GM19240 (cell line): ENCODE data around the gene HPS5.
"Not testable (repeated sequence)": the region's sequence is repeated elsewhere in the genome, so short reads cannot be mapped to it uniquely, and the experiment has no call there.

Experiments
- DNase-seq: peaks from one replicate; pipeline ENCODE4 v3.0.0; 2011; ENCODE audit warnings: low spot score; ENCODE audit not compliant: insufficient read length

HPS5 gene

GRCh38 chr11:18271206-18271605 lies 50.7 kb downstream of the HPS5 start:
- DNase-seq: no peak

- DNase-seq: no peak
Observed at GRCh38 chr11:18270102-18270501, 51.8 kb downstream of the HPS5 start.

- not testable (repeated sequence) for DNase-seq
Observed at GRCh38 chr11:18269252-18269651, 52.7 kb downstream of the HPS5 start.

- not testable (repeated sequence) for DNase-seq
Observed at GRCh38 chr11:18267335-18268133, 54.4 kb downstream of the HPS5 start.

- DNase-seq: no peak
Observed at GRCh38 chr11:18265949-18266348, 56.0 kb downstream of the HPS5 start, which contains the start of gene SAA1. TSS of gene SAA1 (plus strand) at chr11:18266264. CDS start at chr11:18266888, 624 bp downstream.

GRCh38 chr11:18264677-18265555 lies 57.0 kb downstream of the HPS5 start:
- DNase-seq: no peak

- DNase-seq: no peak
Observed at GRCh38 chr11:18264035-18264434, 57.9 kb downstream of the HPS5 start.

- DNase-seq: not testable (repeated sequence)
Observed at GRCh38 chr11:18262681-18263350, 59.1 kb downstream of the HPS5 start.

GRCh38 chr11:18261721-18262120 lies 60.2 kb downstream of the HPS5 start:
- no peak for DNase-seq

GRCh38 chr11:18259259-18259658 lies 62.7 kb downstream of the HPS5 start:
- no peak for DNase-seq

- DNase-seq: no peak
Observed at GRCh38 chr11:18254781-18255361, 67.1 kb downstream of the HPS5 start.

GRCh38 chr11:18253778-18254338 lies 68.1 kb downstream of the HPS5 start:
- no peak for DNase-seq

- no peak for DNase-seq
Observed at GRCh38 chr11:18253233-18253632, 68.7 kb downstream of the HPS5 start.

- no peak for DNase-seq
Observed at GRCh38 chr11:18248561-18248960, 73.4 kb downstream of the HPS5 start, which contains the start of gene SAA2. TSS of gene SAA2 (minus strand) at chr11:18248668. CDS start at chr11:18248011, 657 bp downstream.

GRCh38 chr11:18247191-18247581 lies 74.8 kb downstream of the HPS5 start:
- DNase-seq: not testable (repeated sequence)

GRCh38 chr11:18246379-18247190 lies 75.4 kb downstream of the HPS5 start:
- DNase-seq: peak; percentile 61

GRCh38 chr11:18245396-18245795 lies 76.5 kb downstream of the HPS5 start:
- DNase-seq: no peak

GRCh38 chr11:18243783-18244362 lies 78.1 kb downstream of the HPS5 start:
- DNase-seq: no peak

GRCh38 chr11:18239655-18240054 lies 82.3 kb downstream of the HPS5 start:
- no peak for DNase-seq
